GM23338 (cell line): ENCODE results near the gene TMEM244.

ENCODE experiments used
- CREB1 ChIP-seq: fragments of 250-450 bp; sonication (Bioruptor Pico); IDR thresholded peaks from 2 replicates; pipeline ENCODE4 v1.5.0; 2020; ENCODE audit warnings: low read depth, mild to moderate bottlenecking, moderate library complexity
- EZH2 ChIP-seq: fragments of 200-600 bp; sonication (generic); IDR thresholded peaks from one replicate; pipeline ENCODE4 v1.8.0; 2017; ENCODE audit warnings: antibody characterized with exemption, mild to moderate bottlenecking, low read depth; ENCODE audit not compliant: unreplicated experiment
- EZH2phosphoT487 ChIP-seq: fragments of 200-600 bp; sonication (generic); IDR thresholded peaks from one replicate; pipeline ENCODE4 v1.8.1; 2018; ENCODE audit warnings: antibody characterized with exemption; ENCODE audit not compliant: unreplicated experiment
- NANOG ChIP-seq: IDR thresholded peaks from 2 replicates; pipeline ENCODE4 v1.6.1; 2016; ENCODE audit warnings: antibody characterized with exemption, borderline replicate concordance
- POLR2AphosphoS5 ChIP-seq: IDR thresholded peaks from 2 replicates; pipeline ENCODE4 v1.6.1; 2016; ENCODE audit warnings: antibody characterized with exemption, low read depth
- ZNF331 ChIP-seq: fragments of 250-450 bp; sonication (Bioruptor Pico); IDR thresholded peaks from 2 replicates; pipeline ENCODE4 v1.5.0; 2020; ENCODE audit warnings: low read depth, mild to moderate bottlenecking, moderate library complexity
- TF ChIP-seq, protein P1 (sequence below), 2 experiments: fragments of 200-600 bp in 1 of 2; sonication (generic) in 1 of 2; conservative IDR thresholded peaks; 2 replicates each; pipeline versions ENCODE4 v1.5.1 to v1.6.1; 2016 to 2017; ENCODE audit warnings: antibody characterized with exemption in 2 of 2, low read depth in 2 of 2, mild to moderate bottlenecking in 2 of 2, moderate library complexity in 1 of 2
- TF ChIP-seq, protein P2 (sequence below): fragments of 250-450 bp; sonication (Bioruptor Pico); IDR thresholded peaks from 2 replicates; pipeline ENCODE4 v1.5.0; 2020; ENCODE audit warnings: mild to moderate bottlenecking, moderate library complexity
- TF ChIP-seq, protein P3 (sequence below): IDR thresholded peaks from one replicate; pipeline ENCODE4 v1.6.1; 2018; ENCODE audit warnings: antibody characterized with exemption; ENCODE audit not compliant: unreplicated experiment

DNA sequence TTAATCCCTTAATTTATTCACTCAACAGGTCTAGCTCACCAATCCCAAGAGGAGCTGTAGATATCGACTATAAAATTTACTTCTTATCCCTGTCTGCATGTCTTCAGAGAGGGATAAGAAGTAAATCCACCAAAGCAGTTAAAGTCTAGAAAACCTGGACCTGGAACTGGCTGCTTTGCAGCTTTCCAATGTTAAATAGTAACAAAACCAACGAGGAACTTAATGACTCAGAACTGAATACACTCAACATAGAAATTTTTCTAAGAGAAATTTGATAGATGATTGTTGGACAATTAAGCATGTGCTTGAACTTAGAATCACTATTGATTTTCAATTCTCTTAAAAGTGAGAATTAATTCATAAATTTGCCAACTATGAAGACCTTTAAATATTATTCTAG is 11.5 kb upstream of the TMEM244 start:
- TF ChIP-seq, protein P1, sequence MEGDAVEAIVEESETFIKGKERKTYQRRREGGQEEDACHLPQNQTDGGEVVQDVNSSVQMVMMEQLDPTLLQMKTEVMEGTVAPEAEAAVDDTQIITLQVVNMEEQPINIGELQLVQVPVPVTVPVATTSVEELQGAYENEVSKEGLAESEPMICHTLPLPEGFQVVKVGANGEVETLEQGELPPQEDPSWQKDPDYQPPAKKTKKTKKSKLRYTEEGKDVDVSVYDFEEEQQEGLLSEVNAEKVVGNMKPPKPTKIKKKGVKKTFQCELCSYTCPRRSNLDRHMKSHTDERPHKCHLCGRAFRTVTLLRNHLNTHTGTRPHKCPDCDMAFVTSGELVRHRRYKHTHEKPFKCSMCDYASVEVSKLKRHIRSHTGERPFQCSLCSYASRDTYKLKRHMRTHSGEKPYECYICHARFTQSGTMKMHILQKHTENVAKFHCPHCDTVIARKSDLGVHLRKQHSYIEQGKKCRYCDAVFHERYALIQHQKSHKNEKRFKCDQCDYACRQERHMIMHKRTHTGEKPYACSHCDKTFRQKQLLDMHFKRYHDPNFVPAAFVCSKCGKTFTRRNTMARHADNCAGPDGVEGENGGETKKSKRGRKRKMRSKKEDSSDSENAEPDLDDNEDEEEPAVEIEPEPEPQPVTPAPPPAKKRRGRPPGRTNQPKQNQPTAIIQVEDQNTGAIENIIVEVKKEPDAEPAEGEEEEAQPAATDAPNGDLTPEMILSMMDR (conservative IDR thresholded peaks at IDR 0.05; ENCODE audit: low read depth in 2 of 2), result no peak
- TF ChIP-seq EZH2phosphoT487, result no peak
- no peak for TF ChIP-seq NANOG
- TF ChIP-seq, protein P2, sequence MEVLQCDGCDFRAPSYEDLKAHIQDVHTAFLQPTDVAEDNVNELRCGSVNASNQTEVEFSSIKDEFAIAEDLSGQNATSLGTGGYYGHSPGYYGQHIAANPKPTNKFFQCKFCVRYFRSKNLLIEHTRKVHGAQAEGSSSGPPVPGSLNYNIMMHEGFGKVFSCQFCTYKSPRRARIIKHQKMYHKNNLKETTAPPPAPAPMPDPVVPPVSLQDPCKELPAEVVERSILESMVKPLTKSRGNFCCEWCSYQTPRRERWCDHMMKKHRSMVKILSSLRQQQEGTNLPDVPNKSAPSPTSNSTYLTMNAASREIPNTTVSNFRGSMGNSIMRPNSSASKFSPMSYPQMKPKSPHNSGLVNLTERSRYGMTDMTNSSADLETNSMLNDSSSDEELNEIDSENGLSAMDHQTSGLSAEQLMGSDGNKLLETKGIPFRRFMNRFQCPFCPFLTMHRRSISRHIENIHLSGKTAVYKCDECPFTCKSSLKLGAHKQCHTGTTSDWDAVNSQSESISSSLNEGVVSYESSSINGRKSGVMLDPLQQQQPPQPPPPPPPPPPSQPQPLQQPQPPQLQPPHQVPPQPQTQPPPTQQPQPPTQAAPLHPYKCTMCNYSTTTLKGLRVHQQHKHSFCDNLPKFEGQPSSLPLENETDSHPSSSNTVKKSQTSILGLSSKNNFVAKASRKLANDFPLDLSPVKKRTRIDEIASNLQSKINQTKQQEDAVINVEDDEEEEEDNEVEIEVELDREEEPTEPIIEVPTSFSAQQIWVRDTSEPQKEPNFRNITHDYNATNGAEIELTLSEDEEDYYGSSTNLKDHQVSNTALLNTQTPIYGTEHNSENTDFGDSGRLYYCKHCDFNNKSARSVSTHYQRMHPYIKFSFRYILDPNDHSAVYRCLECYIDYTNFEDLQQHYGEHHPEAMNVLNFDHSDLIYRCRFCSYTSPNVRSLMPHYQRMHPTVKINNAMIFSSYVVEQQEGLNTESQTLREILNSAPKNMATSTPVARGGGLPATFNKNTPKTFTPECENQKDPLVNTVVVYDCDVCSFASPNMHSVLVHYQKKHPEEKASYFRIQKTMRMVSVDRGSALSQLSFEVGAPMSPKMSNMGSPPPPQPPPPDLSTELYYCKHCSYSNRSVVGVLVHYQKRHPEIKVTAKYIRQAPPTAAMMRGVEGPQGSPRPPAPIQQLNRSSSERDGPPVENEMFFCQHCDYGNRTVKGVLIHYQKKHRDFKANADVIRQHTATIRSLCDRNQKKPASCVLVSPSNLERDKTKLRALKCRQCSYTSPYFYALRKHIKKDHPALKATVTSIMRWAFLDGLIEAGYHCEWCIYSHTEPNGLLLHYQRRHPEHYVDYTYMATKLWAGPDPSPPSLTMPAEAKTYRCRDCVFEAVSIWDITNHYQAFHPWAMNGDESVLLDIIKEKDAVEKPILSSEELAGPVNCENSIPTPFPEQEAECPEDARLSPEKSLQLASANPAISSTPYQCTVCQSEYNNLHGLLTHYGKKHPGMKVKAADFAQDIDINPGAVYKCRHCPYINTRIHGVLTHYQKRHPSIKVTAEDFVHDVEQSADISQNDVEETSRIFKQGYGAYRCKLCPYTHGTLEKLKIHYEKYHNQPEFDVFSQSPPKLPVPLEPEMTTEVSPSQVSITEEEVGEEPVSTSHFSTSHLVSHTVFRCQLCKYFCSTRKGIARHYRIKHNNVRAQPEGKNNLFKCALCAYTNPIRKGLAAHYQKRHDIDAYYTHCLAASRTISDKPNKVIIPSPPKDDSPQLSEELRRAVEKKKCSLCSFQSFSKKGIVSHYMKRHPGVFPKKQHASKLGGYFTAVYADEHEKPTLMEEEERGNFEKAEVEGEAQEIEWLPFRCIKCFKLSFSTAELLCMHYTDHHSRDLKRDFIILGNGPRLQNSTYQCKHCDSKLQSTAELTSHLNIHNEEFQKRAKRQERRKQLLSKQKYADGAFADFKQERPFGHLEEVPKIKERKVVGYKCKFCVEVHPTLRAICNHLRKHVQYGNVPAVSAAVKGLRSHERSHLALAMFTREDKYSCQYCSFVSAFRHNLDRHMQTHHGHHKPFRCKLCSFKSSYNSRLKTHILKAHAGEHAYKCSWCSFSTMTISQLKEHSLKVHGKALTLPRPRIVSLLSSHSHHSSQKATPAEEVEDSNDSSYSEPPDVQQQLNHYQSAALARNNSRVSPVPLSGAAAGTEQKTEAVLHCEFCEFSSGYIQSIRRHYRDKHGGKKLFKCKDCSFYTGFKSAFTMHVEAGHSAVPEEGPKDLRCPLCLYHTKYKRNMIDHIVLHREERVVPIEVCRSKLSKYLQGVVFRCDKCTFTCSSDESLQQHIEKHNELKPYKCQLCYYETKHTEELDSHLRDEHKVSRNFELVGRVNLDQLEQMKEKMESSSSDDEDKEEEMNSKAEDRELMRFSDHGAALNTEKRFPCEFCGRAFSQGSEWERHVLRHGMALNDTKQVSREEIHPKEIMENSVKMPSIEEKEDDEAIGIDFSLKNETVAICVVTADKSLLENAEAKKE (CRISPR knock-in tag), result no peak
- no peak for TF ChIP-seq EZH2
- no peak for TF ChIP-seq POLR2AphosphoS5
- TF ChIP-seq CREB1 (CRISPR knock-in tag), result no peak
- no peak for TF ChIP-seq ZNF331 (CRISPR knock-in tag)
- TF ChIP-seq, protein P3, sequence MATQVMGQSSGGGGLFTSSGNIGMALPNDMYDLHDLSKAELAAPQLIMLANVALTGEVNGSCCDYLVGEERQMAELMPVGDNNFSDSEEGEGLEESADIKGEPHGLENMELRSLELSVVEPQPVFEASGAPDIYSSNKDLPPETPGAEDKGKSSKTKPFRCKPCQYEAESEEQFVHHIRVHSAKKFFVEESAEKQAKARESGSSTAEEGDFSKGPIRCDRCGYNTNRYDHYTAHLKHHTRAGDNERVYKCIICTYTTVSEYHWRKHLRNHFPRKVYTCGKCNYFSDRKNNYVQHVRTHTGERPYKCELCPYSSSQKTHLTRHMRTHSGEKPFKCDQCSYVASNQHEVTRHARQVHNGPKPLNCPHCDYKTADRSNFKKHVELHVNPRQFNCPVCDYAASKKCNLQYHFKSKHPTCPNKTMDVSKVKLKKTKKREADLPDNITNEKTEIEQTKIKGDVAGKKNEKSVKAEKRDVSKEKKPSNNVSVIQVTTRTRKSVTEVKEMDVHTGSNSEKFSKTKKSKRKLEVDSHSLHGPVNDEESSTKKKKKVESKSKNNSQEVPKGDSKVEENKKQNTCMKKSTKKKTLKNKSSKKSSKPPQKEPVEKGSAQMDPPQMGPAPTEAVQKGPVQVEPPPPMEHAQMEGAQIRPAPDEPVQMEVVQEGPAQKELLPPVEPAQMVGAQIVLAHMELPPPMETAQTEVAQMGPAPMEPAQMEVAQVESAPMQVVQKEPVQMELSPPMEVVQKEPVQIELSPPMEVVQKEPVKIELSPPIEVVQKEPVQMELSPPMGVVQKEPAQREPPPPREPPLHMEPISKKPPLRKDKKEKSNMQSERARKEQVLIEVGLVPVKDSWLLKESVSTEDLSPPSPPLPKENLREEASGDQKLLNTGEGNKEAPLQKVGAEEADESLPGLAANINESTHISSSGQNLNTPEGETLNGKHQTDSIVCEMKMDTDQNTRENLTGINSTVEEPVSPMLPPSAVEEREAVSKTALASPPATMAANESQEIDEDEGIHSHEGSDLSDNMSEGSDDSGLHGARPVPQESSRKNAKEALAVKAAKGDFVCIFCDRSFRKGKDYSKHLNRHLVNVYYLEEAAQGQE, result no peak
